ENCODE measurements around the gene CNOT8.

- TF ChIP-seq CTCF (IDR thresholded peaks at IDR 0.05; ENCODE audit: extremely low read depth in 1 of 2, insufficient read depth in 1 of 2, low read depth in 1 of 2, low read length in 2 of 2) (no peak), POLR2A (IDR thresholded peaks at IDR 0.05; ENCODE audit: low read depth, low read length) (no peak), EZH2 (IDR thresholded peaks at IDR 0.05; ENCODE audit: borderline replicate concordance, low read depth, low read length, severe bottlenecking) (no peak)
Measured at GRCh38 chr5:154811239-154811638, 47.2 kb upstream of the CNOT8 start.

All from endothelial cell of umbilical vein (primary cell).